HCT116 (cell line): Measurements from ENCODE around the gene ZKSCAN4. TPM values are rescaled to one million over a fixed set of nuclear protein-coding genes. Genes with fewer than 3 reads are reported as not detected.

Experiments
- ATAC-seq: fragments of 200-7000 bp; cut with Tn5 transposase; 2 replicates; pipeline ENCODE4 v1.9.1; 2020; ENCODE audit warnings: mild to moderate bottlenecking, moderate library complexity
- BruUV-seq: library from RNA; stranded (reverse); fragments of 400-500 nt; replicated peaks from 2 replicates; lab custom pipeline; 2021; lab: Mats Ljungman, UMichigan
- CTCF ChIA-PET: fragments of 300-600 bp; sonication (Branson Sonifier 250); formaldehyde crosslinking; loops from one replicate; lab custom pipeline; 2021; ENCODE audit warnings: antibody characterized with exemption; lab: Charles Lee
- POLR2A ChIA-PET: fragments of 300-600, 350-600 bp; sonication (Branson Sonifier 250); formaldehyde crosslinking; loops from one replicate; lab custom pipeline; 2021; ENCODE audit warnings: antibody characterized with exemption; lab: Charles Lee
- RAD21 ChIA-PET, 2 experiments: fragments of 300-600 bp; sonication (Branson Sonifier 250); formaldehyde crosslinking; loops; one replicate each; lab custom pipeline; 2023; ENCODE audit warnings: low total read pairs in 2 of 2; ENCODE audit not compliant: uncharacterized antibody in 2 of 2, unreplicated experiment in 2 of 2, low non-redundant PET in 1 of 2; lab: Charles Lee
- DNase-seq: peaks from one replicate; pipeline ENCODE4 v3.0.0-alpha.2; 2010; ENCODE audit warnings: low read depth, low spot score
- H2AFZ ChIP-seq: fragments of 200-600 bp; shearing (Covaris generic), sonication (generic); 2 replicates; pipeline ENCODE4 v1.6.1; 2017; ENCODE audit warnings: low read depth, mixed run types, mixed read lengths, antibody characterized with exemption, low read length; ENCODE audit not compliant: poor library complexity, severe bottlenecking
- H3K27ac ChIP-seq: 2 replicates; pipeline ENCODE4 v1.5.1; 2012; ENCODE audit warnings: low read depth, low read length
- H3K27me3 ChIP-seq: fragments of 200-600 bp; sonication (generic); 2 replicates; pipeline ENCODE4 v1.6.1; 2016; ENCODE audit warnings: mixed run types, low read length, mixed read lengths; ENCODE audit not compliant: insufficient read depth
- H3K36me3 ChIP-seq, 2 experiments: fragments of 200-500 bp in 1 of 2; fragments of 200-600 bp in 1 of 2; sonication (Bioruptor generic) in 1 of 2; sonication (generic) in 1 of 2; 2 replicates each; pipeline versions ENCODE4 v1.5.1 to v1.6.1; 2014 to 2016; ENCODE audit warnings: low read length in 2 of 2, inconsistent platforms in 1 of 2, mixed read lengths in 1 of 2, mixed run types in 1 of 2; ENCODE audit not compliant: insufficient read depth in 2 of 2, control insufficient read depth in 1 of 2
- H3K4me1 ChIP-seq, 2 experiments: fragments of 200-600 bp in 1 of 2; sonication (generic) in 1 of 2; 2 replicates each; pipeline versions ENCODE4 v1.5.1 to v1.6.1; 2012 to 2017; ENCODE audit warnings: low read length in 2 of 2, inconsistent platforms in 1 of 2, mild to moderate bottlenecking in 1 of 2, mixed read lengths in 1 of 2, mixed run types in 1 of 2, moderate library complexity in 1 of 2; ENCODE audit not compliant: insufficient read depth in 2 of 2, control insufficient read depth in 1 of 2
- H3K4me2 ChIP-seq: fragments of 200-600 bp; sonication (generic); 2 replicates; pipeline ENCODE4 v1.6.1; 2017; ENCODE audit warnings: mixed run types, low read length, mixed read lengths
- H3K4me3 ChIP-seq, 2 experiments: fragments of 200-600 bp in 1 of 2; sonication (generic) in 1 of 2; replicated peaks in 1 of 2; 2 replicates each; pipeline ENCODE4 v1.5.1; 2011 to 2016; ENCODE audit warnings: low read length in 2 of 2, control low read depth in 1 of 2, low read depth in 1 of 2, mild to moderate bottlenecking in 1 of 2, mixed read lengths in 1 of 2, mixed run types in 1 of 2
- H3K79me2 ChIP-seq: fragments of 200-600 bp; sonication (generic); 2 replicates; pipeline ENCODE4 v1.6.1; 2017; ENCODE audit warnings: mild to moderate bottlenecking, mixed run types, low read length, moderate library complexity, mixed read lengths; ENCODE audit not compliant: insufficient read depth
- H3K9ac ChIP-seq: fragments of 200-600 bp; sonication (generic); 2 replicates; pipeline ENCODE4 v1.6.1; 2016; ENCODE audit warnings: low read length, mixed read lengths
- H3K9me2 ChIP-seq: fragments of 200-600 bp; sonication (generic), shearing (Covaris generic); 2 replicates; pipeline ENCODE4 v1.6.1; 2017; ENCODE audit warnings: mixed run types, mild to moderate bottlenecking, moderate library complexity; ENCODE audit not compliant: insufficient read depth
- H3K9me3 ChIP-seq, 2 experiments: fragments of 200-500 bp in 1 of 2; fragments of 200-600 bp in 1 of 2; sonication (Bioruptor generic) in 1 of 2; sonication (generic) in 1 of 2; 2 replicates each; pipeline ENCODE4 v1.6.1; 2014 to 2017; ENCODE audit warnings: low read length in 2 of 2, mixed read lengths in 2 of 2, inconsistent platforms in 1 of 2, low read depth in 1 of 2, mild to moderate bottlenecking in 1 of 2, mixed run types in 1 of 2, moderate library complexity in 1 of 2; ENCODE audit not compliant: control insufficient read depth in 1 of 2, insufficient read depth in 1 of 2
- H4K20me1 ChIP-seq: fragments of 200-600 bp; sonication (generic), shearing (Covaris generic); 2 replicates; pipeline ENCODE4 v1.6.1; 2017; ENCODE audit warnings: mixed run types, mild to moderate bottlenecking, moderate library complexity; ENCODE audit not compliant: insufficient read depth
- CEBPB ChIP-seq: IDR thresholded peaks from 2 replicates; pipeline ENCODE4 v1.6.1; 2012; ENCODE audit warnings: low read depth
- EGR1 ChIP-seq: IDR thresholded peaks from 2 replicates; pipeline ENCODE4 v1.6.1; 2012; ENCODE audit warnings: low read depth
- EZH2 ChIP-seq: fragments of 200-600 bp; sonication (generic); IDR thresholded peaks from 2 replicates; pipeline ENCODE4 v1.6.1; 2017; ENCODE audit warnings: antibody characterized with exemption, mixed run types
- FOSL1 ChIP-seq: IDR thresholded peaks from 2 replicates; pipeline ENCODE4 v1.6.1; 2012; ENCODE audit warnings: low read depth
- POLR2AphosphoS5 ChIP-seq: IDR thresholded peaks from 2 replicates; pipeline ENCODE4 v1.6.1; 2011; ENCODE audit warnings: mild to moderate bottlenecking, low read depth, low read length, moderate library complexity
- RAD21 ChIP-seq: IDR thresholded peaks from 2 replicates; pipeline ENCODE4 v1.6.1; 2012; ENCODE audit warnings: low read depth, mild to moderate bottlenecking
- SIN3A ChIP-seq: IDR thresholded peaks from 2 replicates; pipeline ENCODE4 v1.6.1; 2012; ENCODE audit warnings: low read depth
- SP1 ChIP-seq: IDR thresholded peaks from 2 replicates; pipeline ENCODE4 v1.6.1; 2012; ENCODE audit warnings: low read depth
- SRF ChIP-seq: IDR thresholded peaks from 2 replicates; pipeline ENCODE4 v1.6.1; 2012; ENCODE audit warnings: low read depth
- TCF7L2 ChIP-seq: IDR thresholded peaks from 2 replicates; pipeline ENCODE4 v1.7.0; 2011; ENCODE audit warnings: borderline replicate concordance, inconsistent platforms; ENCODE audit not compliant: insufficient read depth, insufficient read length; ENCODE audit errors: extremely low read depth
- YY1 ChIP-seq: IDR thresholded peaks from 2 replicates; pipeline ENCODE4 v1.6.1; 2011; ENCODE audit warnings: low read length, low read depth, moderate library complexity, mild to moderate bottlenecking; ENCODE audit not compliant: insufficient replicate concordance; ENCODE audit errors: extremely low read depth
- ZFX ChIP-seq: fragments of 450-650 bp; IDR thresholded peaks from 2 replicates; pipeline ENCODE4 v1.6.1; 2017
- ZNF274 ChIP-seq: fragments of 200-500 bp; sonication (Bioruptor generic); IDR thresholded peaks from 2 replicates; pipeline ENCODE4 v1.6.1; 2014; ENCODE audit warnings: mild to moderate bottlenecking, low read depth, low read length, inconsistent platforms
- intact Hi-C: fragments of 100-400 bp; cut with micrococcal nuclease; formaldehyde crosslinking; loops from 2 replicates; pipeline ENCODE4 v1.10.0; 2022
- total RNA-seq: library from RNA; stranded (reverse); gene quantifications from one replicate; pipeline ENCODE4 v1.2.1, GENCODE V29; 2021; ENCODE audit not compliant: unreplicated experiment
- TF ChIP-seq, protein P1 (sequence below): IDR thresholded peaks from 2 replicates; pipeline ENCODE4 v1.6.1; 2012
- TF ChIP-seq, protein P2 (sequence below), 3 experiments: fragments of 200-600 bp in 1 of 3; sonication (generic) in 1 of 3; IDR thresholded peaks in 2 of 3; conservative IDR thresholded peaks in 1 of 3; 2 replicates each; pipeline ENCODE4 v1.5.1; 2012 to 2017; ENCODE audit warnings: low read depth in 2 of 3, low read length in 2 of 3, antibody characterized with exemption in 1 of 3, borderline replicate concordance in 1 of 3, control low read depth in 1 of 3, mild to moderate bottlenecking in 1 of 3, mixed read lengths in 1 of 3, mixed run types in 1 of 3, moderate library complexity in 1 of 3; ENCODE audit not compliant: insufficient read depth in 1 of 3
- TF ChIP-seq, protein P3 (sequence below): IDR thresholded peaks from 2 replicates; pipeline ENCODE4 v1.6.1; 2012; ENCODE audit warnings: low read depth

Gene ZKSCAN4
- total RNA-seq, 1 experiment from 2014 or later = 4.8 TPM

DNA sequence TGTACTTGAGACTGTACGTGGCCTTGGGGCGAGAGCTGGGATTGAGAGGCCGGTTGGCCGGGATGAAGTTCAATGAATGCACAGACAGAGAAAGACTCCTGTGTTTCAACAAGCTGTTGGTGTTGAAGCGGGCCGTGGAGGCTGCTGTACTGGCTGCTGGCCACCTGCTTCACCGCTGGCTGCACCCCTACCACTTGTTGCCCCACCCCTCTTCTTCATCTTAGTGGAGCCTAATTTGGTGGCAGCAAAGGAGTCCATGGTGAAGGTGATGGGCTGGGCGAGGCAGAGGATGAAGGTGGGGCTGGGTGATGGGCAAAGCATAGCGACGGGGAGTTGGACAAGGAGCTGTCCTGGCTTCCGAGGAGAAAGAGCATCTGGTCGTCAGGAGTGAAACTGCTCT, 34.2 kb downstream of the ZKSCAN4 start:
- RAD21 ChIA-PET = no interaction called here
- peak overlapping the region; percentile 51 for H3K4me2 ChIP-seq

More for the DNA sequence above, 34.2 kb downstream of the ZKSCAN4 start:
- Histone ChIP-seq H2AFZ (no peak overlapping the region), H3K27ac (no peak overlapping the region; the same call in 1 of the 2 replicates), H3K4me3 (no peak overlapping the region), H3K27me3 (no peaks in the 10 kb centered on the region), H3K79me2 (no peaks in the 10 kb centered on the region), H3K9me3 (no peaks in the 10 kb centered on the region), H3K36me3 (no peaks in the 10 kb centered on the region), H3K4me1 (peaks cover 0 to 16% of the 10 kb centered on the region in 2 experiments; a peak in 2 of 4 replicates), H3K9ac (no peak overlapping the region), H4K20me1 (no peaks in the 10 kb centered on the region), H3K9me2 (no peaks in the 10 kb centered on the region; the same call in 1 of the 2 replicates)
- intact Hi-C loops = no loop called here
- BruUV-seq = no TSS peak
- ChIA-PET POLR2A (no interaction called here), CTCF (no interaction called here)
- TF ChIP-seq POLR2AphosphoS5 (no peak), RAD21 (no peak), ZFX (no peak), YY1 (no peak), SIN3A (no peak), EZH2 (no peak), EGR1 (no peak), ZNF274 (no peak), TCF7L2 (no peak), CEBPB (no peak), SRF (no peak), SP1 (no peak), FOSL1 (no peak)
- TF ChIP-seq, protein P1, sequence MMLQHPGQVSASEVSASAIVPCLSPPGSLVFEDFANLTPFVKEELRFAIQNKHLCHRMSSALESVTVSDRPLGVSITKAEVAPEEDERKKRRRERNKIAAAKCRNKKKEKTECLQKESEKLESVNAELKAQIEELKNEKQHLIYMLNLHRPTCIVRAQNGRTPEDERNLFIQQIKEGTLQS = no peak
- TF ChIP-seq, protein P2, sequence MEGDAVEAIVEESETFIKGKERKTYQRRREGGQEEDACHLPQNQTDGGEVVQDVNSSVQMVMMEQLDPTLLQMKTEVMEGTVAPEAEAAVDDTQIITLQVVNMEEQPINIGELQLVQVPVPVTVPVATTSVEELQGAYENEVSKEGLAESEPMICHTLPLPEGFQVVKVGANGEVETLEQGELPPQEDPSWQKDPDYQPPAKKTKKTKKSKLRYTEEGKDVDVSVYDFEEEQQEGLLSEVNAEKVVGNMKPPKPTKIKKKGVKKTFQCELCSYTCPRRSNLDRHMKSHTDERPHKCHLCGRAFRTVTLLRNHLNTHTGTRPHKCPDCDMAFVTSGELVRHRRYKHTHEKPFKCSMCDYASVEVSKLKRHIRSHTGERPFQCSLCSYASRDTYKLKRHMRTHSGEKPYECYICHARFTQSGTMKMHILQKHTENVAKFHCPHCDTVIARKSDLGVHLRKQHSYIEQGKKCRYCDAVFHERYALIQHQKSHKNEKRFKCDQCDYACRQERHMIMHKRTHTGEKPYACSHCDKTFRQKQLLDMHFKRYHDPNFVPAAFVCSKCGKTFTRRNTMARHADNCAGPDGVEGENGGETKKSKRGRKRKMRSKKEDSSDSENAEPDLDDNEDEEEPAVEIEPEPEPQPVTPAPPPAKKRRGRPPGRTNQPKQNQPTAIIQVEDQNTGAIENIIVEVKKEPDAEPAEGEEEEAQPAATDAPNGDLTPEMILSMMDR (IDR thresholded peaks at IDR 0.05 in 2 of 3, conservative IDR thresholded peaks at IDR 0.05 in 1 of 3; ENCODE audit: borderline replicate concordance in 1 of 3, insufficient read depth in 1 of 3, low read depth in 2 of 3, low read length in 2 of 3) = no peak
- TF ChIP-seq, protein P3, sequence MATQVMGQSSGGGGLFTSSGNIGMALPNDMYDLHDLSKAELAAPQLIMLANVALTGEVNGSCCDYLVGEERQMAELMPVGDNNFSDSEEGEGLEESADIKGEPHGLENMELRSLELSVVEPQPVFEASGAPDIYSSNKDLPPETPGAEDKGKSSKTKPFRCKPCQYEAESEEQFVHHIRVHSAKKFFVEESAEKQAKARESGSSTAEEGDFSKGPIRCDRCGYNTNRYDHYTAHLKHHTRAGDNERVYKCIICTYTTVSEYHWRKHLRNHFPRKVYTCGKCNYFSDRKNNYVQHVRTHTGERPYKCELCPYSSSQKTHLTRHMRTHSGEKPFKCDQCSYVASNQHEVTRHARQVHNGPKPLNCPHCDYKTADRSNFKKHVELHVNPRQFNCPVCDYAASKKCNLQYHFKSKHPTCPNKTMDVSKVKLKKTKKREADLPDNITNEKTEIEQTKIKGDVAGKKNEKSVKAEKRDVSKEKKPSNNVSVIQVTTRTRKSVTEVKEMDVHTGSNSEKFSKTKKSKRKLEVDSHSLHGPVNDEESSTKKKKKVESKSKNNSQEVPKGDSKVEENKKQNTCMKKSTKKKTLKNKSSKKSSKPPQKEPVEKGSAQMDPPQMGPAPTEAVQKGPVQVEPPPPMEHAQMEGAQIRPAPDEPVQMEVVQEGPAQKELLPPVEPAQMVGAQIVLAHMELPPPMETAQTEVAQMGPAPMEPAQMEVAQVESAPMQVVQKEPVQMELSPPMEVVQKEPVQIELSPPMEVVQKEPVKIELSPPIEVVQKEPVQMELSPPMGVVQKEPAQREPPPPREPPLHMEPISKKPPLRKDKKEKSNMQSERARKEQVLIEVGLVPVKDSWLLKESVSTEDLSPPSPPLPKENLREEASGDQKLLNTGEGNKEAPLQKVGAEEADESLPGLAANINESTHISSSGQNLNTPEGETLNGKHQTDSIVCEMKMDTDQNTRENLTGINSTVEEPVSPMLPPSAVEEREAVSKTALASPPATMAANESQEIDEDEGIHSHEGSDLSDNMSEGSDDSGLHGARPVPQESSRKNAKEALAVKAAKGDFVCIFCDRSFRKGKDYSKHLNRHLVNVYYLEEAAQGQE = no peak
- ATAC-seq (no peak), DNase-seq (no peak)
